ENCODE measurements around the gene VSTM2B.
A peak's percentile ranks its signal among the peaks of the same experiment; 100 is the strongest.

VSTM2B gene

DNA sequence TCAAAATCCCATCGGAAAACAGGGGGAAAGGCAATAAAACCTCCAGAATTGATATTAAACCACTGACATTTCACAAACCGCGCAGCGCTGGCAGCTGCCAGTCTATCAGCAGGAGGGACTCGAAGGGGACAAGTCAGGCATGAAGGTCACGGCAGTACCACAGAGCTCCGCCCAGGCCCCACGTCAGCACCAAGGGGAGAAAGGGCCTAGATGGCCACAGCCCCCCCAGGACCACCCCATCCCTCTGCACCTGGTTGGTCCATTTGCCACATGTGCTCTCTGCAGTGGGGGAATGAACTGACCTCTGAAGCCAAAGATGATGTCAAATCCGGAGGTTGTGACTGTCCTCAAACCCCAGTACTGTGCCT, 9.5 kb upstream of the VSTM2B start:
- DNase-seq, result no peak

DNA sequence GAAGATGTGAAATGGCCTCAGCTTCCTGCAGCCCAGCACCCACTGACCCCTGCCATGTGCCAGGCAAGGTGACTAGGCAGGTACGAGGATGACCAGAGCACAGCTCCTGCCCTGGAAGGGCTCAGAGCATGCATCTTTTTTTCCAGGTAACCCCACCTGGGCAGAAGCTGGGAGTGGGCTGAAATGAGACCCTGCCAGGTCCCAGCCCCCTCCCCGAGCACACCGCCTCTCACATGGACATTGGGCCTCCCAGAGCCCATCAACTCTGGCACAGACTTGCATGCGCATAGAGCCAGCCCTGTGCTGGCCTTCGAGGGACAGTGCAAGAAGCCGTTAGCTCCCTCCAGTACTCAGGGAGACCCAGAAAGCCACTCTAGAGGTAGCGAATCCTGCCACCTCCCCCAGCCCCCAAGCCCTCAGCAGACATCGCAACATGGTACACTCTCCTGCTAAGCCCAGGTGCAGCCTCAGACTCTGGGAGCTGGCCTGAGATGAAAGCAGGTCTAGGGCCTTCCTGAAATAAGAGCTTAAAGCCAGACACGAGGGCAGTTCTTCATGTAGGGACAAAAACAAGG, 8.9 kb upstream of the VSTM2B start:
- DNase-seq, result no peak

DNA sequence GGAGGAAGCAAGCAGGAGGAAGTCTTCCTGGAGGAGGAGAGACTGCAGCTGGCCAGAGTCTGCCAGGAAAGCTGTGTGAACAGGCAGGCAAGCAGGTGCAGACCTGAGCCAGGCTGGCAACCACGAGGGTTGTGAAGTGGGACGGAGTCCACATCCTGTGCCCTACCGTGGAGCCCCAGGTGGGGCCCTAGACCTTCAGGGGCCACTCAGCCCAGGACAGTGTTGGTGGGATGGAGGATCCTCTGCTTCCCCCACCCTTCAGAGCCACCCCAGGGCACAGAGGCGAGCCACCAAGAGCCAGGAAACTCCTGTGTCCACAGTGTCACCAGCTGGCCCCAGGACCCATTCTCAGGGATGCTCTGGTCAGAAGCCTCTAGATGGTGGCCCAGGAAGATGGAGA, 8.4 kb upstream of the VSTM2B start:
- DNase-seq, result no peak

DNA sequence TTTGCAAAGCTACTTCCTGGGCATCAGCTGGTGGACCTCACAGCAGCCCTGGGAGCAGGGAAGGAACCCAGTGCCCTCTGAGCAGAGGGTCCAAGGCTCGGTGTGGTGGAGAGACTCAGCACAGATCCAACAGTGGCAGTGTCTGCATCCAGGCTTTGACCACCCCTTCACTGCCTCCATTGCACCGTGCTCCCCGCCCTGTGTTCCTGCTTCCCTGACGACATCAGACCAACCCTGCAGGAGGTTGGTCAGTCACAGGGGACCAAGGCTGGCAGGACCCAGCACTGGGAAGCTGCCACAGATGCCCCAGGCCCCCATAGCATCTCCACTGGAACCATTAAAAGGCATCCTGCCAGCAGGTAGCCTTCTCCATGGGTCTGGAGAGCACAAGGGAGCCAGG, 7.8 kb upstream of the VSTM2B start:
- DNase-seq, result no peak

DNA sequence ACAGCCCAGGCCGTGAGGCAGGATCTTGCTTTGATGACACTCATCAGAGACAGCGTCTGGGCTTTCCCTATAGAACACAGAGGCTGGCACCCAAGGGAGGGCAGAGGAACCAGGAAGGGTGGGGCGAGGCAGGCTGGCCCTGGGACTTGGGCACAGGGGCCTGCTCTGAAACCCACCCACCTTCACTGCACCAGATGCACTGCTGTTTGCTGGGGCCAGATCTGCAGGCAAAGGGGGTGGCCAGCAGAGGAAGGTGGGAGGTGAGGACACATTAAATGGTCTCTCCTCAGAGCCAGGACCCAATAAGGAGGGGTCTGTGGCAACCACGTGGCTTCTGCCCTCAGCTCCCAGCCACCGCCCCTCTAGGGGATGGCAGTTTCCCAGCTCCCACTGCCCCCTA, 6.6 kb upstream of the VSTM2B start:
- DNase-seq, result no peak

DNA sequence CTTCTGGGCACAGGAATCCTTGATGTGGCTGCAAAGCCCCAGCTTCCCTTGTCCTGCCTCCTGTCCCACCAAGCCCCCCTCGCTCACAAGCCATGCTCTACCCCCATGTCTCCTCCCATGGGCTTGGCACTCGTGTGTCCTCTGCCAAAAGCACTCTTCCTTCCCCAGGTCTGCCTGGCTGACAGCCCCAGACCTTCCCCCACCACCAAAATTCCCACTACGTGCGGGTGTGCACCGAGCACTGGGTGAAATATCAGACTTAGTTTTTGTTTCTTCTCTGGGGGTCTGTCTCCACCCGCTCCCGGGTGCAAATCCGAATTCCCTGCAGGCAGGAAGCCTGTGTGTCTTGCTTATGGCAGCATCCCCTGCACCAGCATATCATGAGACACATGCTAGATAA, 5.9 kb upstream of the VSTM2B start:
- DNase-seq, result no peak

DNA sequence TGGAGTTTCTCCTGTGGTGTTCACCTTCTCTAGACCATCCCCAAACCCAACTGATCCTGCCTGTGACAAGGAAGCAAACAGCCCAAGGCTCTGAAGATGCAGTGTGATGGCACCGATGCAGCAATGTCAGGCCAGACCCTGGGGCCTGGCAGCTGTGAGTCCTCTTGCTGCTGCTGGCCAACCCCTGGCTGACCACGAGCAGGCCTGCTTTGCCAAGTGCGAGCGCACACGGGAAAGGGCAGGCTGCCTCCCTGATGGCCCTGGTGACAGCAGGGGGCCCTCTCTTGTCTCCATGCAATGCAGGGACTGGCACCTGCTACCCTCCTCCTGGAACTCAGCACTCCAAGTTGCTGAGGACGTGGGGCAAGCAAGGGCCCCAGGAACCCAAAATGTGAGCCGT, 5.4 kb upstream of the VSTM2B start:
- no peak for DNase-seq

DNA sequence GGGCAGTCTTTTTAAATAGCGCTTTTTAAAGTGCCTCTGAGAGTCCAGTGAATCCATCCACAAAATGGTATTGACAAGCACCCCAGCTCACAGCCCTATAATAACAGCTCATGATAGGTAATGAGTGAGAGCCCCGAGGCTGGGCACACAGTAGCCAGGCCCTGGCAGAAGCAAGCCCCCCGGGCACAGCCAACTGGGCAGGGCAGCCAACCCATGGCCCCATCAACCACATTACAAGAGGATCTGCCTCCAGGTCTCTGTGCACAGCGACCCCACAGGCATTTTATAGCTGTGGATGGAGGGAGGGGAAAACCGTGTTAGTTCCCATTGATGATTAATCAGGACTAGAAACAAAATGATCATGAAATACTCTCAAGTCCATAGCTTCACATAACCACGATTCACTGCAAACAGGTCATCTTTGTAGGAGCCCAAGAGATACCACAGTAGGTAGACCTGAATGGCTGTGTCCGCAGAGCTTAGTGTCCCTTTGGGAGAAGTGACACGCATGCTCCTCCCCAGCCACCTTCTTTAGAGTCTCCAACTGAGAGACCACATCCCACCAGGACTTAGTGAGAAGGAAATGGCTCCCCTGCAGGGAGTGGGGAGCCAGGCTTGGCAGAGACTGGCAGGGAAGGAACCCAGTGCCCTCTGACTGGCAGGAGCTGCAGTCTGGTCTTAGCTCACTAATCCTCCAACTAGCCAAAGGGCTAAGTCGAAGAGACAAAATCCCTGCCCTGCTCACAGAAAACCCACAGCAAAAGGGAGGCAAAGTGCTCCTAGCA, 4.3 kb upstream of the VSTM2B start:
- DNase-seq, result no peak

DNA sequence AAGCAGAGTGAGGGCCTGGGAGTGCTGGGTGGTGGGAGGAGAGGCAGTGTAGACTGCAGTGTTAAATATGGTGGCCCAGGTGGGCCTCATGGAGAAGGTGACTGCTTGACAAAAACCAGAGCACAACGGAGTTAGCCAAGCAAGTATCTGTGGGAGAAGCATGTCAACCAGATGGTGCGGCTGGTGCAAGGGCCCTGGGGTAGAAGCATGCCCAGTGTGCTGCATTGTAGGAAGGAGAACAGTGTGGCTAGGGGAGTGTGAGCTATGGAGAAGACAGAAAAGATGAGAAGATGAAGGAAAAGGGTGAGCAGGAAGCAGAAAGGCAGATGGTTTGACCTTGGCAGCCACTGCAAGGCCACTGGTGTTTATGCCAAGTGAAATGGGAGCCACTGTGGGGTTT, 2.2 kb upstream of the VSTM2B start:
- DNase-seq, result no peak

DNA sequence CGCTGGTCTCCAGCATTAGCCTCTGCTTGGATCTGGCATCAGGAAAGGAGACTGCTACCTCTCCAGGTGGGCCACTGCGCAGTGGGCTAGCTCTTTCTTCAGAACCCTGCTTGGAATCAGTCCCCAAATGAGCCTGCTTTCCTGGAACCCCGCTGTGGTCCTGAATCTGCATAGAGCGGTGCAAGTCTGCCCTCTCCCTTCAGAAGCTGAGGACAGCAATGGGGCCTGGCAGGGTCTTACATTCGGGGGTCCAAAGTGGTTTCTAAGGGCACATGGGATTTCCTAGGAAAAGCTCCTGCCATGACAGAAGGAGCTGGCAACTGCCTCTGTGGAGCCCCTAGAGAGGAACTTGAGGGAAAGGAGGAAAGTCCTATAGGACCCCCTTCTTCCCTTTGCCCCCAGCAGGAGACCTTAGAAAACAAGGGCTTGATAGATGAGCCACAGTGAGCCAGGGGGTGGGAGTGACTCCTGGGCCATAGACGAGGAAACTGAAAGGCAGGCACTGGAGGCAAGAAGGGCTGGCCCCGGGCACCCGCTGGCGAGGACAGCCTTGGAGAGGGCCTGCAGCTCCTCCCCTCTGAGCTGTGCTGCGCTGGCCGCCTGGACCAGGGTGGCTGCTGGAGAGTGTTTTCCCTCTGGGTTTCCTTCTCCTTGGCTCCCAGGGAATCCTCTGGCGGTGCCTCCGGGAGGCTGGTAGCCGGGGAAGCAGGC, 1.4 kb upstream of the VSTM2B start:
- DNase-seq, result peak; percentile 63

DNA sequence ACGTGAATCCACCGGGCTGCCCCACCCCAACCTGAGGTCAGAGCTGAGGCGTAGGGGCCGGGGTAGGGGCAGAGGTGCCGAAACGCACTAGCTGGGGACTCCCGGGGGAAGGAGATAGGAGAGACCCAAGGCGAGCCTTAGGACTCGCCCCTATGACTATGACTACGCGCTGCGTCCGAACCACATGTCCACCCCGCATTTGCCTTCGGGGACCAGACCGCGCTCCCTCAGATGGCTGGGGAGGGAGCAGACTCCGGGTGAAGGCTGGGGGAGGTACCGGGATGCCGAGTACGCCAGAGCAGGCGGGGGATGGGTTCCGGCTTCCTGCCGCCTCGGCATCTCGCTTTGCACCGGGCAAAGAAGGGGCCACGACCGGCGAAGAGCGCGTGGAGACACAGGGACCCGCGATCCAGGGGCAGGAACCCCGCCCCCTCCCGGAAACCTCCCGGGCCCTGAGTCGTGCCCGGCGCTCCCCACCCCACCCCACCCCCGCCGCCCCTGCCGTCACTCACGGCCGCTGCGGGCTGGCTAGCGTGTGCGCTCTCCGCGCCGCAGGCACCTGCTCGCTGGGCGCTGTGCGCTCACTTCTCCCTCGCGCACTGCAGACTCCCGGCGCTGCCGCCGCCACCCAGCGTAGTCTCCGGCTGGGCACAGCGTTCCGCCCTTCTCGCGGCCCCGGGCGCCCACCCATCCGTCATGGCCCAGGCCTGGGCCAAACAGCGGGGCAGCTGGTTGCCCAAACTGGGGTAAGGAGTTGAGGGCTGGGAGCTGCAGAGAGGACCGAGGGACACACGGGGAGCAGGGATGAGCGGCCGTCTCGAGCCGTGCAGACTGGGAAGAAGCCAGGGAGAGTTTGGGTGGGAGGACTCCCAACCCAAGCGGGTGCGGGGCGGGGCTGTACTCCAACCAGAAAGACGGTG, 622 bp upstream of the VSTM2B start:
- peak; percentile 74 for DNase-seq

DNA sequence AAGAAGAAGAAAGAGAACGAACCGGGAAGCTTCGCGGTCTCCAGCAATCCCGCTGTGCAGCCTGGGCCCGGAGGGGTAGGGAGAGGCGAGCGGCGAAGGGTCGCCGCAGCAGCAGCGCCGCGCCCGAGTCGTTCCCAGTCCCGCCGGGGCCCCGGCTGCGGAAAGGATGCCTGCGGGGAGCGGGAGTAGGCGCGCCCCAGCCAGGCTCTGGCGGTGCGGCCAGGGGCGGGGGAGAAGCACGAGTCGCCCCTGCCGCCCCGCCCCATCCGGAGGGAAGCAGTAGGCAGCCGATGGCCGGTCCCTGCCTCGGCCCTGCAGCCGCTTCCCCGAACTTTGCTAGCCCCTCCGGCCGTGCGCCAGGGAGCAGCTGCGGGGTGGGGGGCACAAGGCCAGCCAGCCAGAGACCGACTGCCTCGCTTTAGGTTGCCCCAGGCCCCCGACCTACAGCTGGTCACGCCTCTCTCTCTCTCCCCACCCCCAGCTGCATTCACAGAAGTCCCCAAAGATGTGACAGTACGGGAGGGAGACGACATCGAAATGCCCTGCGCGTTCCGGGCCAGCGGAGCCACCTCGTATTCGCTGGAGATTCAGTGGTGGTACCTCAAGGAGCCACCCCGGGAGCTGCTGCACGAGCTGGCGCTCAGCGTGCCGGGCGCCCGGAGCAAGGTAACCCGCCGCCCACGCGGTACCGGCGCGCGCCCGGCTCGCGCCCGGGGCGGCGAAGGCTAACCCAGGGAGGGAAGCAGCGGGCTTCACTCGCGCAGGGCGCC, 1.1 kb downstream of the VSTM2B start:
- DNase-seq, result peak; percentile 69

DNA sequence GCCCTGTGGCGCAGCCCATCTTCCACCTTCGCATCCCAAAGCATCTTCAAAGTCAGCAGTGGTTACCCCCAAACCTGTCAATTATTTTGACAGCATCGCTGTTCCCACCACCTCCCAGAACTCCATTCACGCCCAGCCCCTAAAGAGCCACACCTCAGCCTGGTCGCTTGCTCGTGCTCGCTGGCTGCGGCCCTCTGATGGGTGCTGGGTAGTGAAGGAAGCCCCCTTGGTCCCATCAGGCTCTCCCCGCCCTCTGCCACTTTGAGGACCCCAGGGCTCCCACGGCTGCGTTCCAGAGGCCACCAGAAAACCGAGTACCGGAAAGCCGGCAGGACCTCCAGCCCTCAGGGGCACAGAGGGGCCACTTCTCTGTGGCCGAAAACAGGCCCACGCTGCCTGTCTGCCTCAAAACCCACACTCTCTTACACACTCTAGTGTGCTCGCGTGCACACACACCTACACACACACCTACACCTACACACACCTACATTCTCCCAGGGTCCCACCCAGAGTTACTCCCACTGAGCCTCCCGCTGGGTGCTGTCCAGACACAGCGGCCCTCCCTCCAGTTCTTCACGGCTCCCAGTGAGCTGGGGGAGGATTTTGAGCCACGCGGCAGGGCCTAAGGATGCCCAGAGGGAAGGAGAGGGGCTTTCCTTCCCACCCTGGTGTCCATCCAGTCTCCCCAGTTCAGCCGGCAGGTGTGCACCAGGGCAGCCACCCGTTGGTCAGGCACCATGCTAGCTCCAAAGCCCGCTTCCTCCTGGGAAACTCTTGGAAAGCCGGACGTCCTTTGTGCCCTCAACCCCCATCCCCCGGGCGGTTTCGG, 1.9 kb downstream of the VSTM2B start:
- DNase-seq, result no peak

DNA sequence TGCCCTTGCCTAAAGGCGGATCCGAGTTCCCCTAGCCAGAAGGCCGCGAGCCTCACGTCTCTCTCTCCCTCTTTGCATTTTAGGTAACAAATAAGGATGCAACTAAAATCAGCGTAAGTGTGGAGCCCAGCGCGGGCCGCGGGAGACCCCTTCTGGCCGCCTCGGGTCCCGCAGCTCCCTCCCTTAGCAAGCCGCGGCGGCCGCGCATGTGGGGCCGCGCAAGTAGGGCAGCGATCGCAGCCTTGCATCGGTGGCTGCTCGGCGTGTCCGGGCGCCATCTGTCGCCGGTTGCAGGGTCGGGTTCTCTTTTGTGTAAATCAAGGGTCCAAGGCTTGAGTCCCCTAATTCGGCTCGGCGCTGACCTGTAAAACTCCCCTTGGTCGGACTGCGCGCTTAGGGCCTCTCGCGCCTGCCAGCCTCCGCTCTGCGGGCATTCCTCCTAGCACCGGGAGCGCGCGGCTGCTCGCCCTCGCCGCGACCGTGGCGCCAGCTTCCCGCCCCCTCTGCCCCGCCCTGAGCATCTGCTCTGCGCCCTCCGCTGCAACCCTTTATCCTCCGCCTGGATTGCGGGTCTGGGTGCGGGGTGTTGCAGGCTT, 2.7 kb downstream of the VSTM2B start:
- no peak for DNase-seq

DNA sequence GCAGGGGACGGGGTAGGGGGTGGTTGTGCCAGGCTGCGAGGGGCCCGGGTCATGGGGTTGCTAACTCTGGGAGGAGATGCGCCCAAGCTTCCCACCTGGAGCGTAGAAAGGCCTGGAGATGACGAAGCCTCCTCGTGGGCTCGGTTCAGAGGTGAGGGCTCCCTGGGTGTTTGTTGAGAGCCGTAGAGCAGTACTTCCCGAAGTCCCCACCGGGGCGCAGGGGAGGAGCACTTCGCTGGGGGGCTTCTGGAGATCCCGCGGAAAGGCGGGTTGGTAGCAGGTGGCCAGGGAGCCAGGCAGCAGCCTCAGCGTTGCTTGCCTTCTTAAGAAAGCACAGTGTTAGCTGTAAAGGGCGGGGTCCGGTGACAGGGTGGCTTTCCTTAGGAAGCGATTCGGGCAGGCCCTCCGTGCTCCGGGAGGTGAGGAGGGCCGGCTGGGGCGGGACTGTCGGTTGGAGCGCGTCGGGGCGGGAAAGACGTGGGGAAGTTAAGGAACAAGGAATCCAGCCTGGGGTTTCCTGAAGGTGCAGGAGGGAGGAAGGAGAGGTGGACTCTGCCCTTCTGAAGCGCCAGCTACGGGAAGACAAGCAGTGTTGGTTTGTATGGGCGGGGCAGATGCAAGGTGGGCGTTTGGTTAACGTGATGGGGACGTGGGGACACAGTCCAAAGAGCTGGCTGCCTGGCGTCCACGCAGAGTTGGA, 3.3 kb downstream of the VSTM2B start:
- DNase-seq, result no peak

DNA sequence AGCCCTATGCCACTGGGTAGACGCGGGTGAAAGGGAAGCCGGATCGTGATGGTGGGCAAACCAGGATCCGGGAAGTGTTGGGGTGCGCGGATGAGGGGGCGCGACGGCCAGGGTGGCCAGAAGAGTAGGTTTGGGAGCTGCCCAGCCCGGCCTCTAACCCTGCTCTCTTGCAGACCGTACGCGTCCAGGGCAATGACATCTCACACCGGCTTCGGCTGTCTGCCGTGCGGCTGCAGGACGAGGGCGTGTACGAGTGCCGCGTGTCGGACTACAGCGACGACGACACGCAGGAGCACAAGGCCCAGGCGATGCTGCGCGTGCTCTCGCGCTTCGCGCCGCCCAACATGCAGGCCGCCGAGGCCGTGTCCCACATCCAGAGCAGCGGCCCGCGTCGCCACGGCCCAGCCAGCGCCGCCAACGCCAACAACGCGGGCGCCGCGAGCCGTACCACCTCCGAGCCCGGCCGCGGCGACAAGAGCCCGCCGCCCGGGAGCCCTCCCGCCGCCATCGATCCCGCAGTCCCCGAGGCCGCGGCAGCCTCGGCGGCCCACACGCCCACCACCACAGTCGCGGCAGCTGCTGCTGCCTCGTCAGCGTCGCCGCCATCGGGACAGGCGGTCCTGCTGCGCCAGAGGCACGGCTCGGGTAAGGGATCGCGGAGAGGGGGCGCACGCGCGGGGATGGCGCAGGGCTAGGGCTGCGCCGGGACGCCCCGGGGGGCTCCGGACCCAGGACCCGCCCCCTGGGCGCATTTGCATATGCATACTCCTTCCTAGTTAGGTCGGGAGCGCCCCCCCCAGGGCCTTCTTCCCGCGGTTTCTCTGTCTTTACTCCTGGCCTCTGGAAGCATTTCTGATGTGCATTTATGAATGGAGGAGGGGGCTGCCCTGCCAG, 4.1 kb downstream of the VSTM2B start:
- no peak for DNase-seq

DNA sequence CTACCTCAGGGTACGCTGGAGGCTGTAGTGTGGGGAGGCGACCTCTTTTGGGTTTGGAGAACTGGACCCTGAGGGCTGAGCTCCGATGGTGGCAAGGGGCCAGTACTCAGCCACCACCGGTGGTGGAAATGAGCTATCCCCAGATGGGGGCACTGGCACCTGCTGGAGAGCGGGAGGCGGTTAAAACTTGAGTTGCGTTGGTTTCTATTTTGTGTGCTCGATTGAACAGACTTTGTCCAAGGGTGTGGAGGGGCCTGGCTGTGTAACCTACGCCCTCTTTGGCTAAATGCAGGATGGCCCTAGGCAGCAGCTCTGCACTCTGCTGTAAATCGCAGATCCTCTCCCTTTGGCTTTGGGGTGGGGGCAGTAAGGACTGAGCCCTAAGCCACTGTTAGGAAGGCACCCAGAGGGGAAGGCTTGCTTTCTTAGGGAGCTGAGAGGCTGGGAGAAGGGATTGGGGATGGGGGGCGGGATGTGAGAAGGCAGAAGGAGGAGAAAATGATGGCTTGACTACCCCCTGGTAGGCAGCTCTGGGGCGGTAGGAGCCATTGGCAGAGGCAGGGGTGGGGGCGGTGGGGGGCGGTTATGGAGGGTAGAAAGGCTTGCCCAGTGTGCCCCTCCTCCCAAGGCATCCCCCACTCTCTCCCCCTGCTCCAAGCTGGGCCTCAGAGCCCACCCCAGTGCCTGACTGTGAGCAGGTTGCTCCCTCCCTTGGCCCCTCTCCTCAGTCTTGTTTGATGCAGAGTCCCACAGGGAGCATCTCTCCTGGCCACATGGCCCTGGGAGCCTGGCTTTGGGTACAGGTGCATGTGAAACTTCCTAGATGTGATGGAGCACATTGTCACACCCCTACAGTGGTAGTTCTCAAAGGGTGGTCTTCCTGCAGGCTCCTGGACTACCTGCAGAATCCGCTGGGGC, 5.0 kb downstream of the VSTM2B start:
- DNase-seq, result no peak

DNA sequence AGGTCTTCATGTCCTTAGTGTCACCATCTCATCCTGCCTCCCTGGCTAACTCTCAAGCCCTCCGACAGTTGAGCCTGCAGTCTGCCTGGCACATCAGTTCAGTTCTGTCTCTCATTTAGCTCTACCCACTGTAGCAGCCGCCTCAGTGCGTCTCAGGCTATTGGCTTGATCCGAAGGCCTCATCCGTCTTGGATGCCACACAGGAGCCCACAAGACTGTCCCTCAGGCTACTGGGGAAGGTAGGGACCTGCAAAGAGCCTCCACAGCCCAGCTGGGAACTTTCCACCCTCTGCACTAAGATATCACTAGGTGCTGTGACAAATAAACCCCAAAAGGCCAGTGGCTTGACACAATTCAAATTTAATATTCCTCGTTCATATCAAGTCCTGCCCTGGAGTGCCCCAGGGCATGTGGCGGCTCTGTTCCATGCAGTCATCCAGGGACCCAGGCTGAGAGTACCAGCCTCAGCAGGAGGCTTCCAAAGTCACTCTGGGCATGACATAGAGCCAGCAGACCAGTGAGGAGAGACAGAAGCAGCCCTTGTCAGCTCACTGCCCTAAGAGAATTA, 5.7 kb downstream of the VSTM2B start:
- no peak for DNase-seq

Measured in NCI-H345 (cell line).